PC-9 (cell line): Measurements from ENCODE around the gene SIM2. TPM values are rescaled to one million over a fixed set of nuclear protein-coding genes. Genes with fewer than 3 reads are reported as not detected.
A peak's percentile ranks its signal among the peaks of the same experiment; 100 is the strongest.

Source experiments
- BruUV-seq: library from RNA; stranded (reverse); fragments of 400-500 nt; replicated peaks from 2 replicates; lab custom pipeline; 2021; lab: Mats Ljungman, UMichigan
- CTCF ChIA-PET: fragments of 300-600 bp; sonication (Branson Sonifier 250); formaldehyde crosslinking; loops from one replicate; lab custom pipeline; 2022; ENCODE audit warnings: antibody characterized with exemption; lab: Charles Lee
- POLR2A ChIA-PET: fragments of 300-600 bp; sonication (Branson Sonifier 250); formaldehyde crosslinking; loops from one replicate; lab custom pipeline; 2022; ENCODE audit warnings: antibody characterized with exemption; ENCODE audit not compliant: unreplicated experiment; lab: Charles Lee
- DNase-seq, 2 experiments: peaks; one replicate each; pipeline versions ENCODE4 v3.0.0 to v3.0.0-alpha.2; 2015 to 2022; ENCODE audit warnings: mixed read lengths in 1 of 2
- H2AFZ ChIP-seq: fragments of 200-600 bp; sonication (generic); 2 replicates; pipeline ENCODE4 v1.8.1; 2017; ENCODE audit warnings: antibody characterized with exemption
- H3F3A ChIP-seq: fragments of 200-600 bp; sonication (generic); 2 replicates; pipeline ENCODE4 v1.8.1; 2017; ENCODE audit warnings: antibody characterized with exemption, mild to moderate bottlenecking, low read depth; ENCODE audit not compliant: insufficient read depth
- H3K27ac ChIP-seq: fragments of 200-600 bp; sonication (generic); 2 replicates; pipeline ENCODE4 v1.6.1; 2016; ENCODE audit warnings: mixed run types
- H3K27me3 ChIP-seq: fragments of 200-600 bp; sonication (generic); 2 replicates; pipeline ENCODE4 v1.6.1; 2016; ENCODE audit warnings: low read depth, mixed run types; ENCODE audit not compliant: insufficient read depth
- H3K36me3 ChIP-seq: fragments of 200-600 bp; sonication (generic); 2 replicates; pipeline ENCODE4 v1.6.1; 2016; ENCODE audit warnings: low read depth, mixed run types
- H3K4me1 ChIP-seq: fragments of 200-600 bp; sonication (generic); replicated peaks from 2 replicates; pipeline ENCODE4 v1.6.1; 2016; ENCODE audit warnings: mixed run types; ENCODE audit not compliant: insufficient read depth
- H3K4me2 ChIP-seq: fragments of 200-600 bp; sonication (generic); 2 replicates; pipeline ENCODE4 v1.6.1; 2017; ENCODE audit warnings: mixed run types
- H3K4me3 ChIP-seq: fragments of 200-600 bp; sonication (generic); 2 replicates; pipeline ENCODE4 v1.6.1; 2016; ENCODE audit warnings: mixed run types
- H3K79me2 ChIP-seq: fragments of 200-600 bp; sonication (generic); 2 replicates; pipeline ENCODE4 v1.6.1; 2017; ENCODE audit warnings: low read depth, mixed run types
- H3K9me2 ChIP-seq: fragments of 200-600 bp; sonication (generic); 2 replicates; pipeline ENCODE4 v1.8.1; 2017; ENCODE audit warnings: mild to moderate bottlenecking; ENCODE audit not compliant: insufficient read depth
- H3K9me3 ChIP-seq: fragments of 200-600 bp; sonication (generic); 2 replicates; pipeline ENCODE4 v1.8.1; 2016; ENCODE audit warnings: low read depth; ENCODE audit not compliant: insufficient read depth
- H4K20me1 ChIP-seq: fragments of 200-600 bp; sonication (generic); 2 replicates; pipeline ENCODE4 v1.8.1; 2017; ENCODE audit not compliant: insufficient read depth
- EZH2 ChIP-seq: fragments of 200-600 bp; sonication (generic); IDR thresholded peaks from 2 replicates; pipeline ENCODE4 v1.8.0; 2017; ENCODE audit warnings: antibody characterized with exemption, low read depth
- intact Hi-C: fragments of 100-400 bp; cut with micrococcal nuclease; formaldehyde crosslinking; loops from one replicate; pipeline ENCODE4 v1.10.0; 2022; ENCODE audit not compliant: unreplicated experiment
- total RNA-seq: library from RNA; stranded (reverse); gene quantifications from 2 replicates; pipeline ENCODE4 v1.2.3, GENCODE V29; 2021
- TF ChIP-seq, protein P1 (sequence below): fragments of 200-600 bp; sonication (generic); conservative IDR thresholded peaks from 2 replicates; pipeline ENCODE4 v1.6.1; 2017; ENCODE audit warnings: mixed run types, antibody characterized with exemption, mild to moderate bottlenecking, moderate library complexity

SIM2 gene
- total RNA-seq, 1 experiment from 2014 or later: 18.5 TPM

DNA sequence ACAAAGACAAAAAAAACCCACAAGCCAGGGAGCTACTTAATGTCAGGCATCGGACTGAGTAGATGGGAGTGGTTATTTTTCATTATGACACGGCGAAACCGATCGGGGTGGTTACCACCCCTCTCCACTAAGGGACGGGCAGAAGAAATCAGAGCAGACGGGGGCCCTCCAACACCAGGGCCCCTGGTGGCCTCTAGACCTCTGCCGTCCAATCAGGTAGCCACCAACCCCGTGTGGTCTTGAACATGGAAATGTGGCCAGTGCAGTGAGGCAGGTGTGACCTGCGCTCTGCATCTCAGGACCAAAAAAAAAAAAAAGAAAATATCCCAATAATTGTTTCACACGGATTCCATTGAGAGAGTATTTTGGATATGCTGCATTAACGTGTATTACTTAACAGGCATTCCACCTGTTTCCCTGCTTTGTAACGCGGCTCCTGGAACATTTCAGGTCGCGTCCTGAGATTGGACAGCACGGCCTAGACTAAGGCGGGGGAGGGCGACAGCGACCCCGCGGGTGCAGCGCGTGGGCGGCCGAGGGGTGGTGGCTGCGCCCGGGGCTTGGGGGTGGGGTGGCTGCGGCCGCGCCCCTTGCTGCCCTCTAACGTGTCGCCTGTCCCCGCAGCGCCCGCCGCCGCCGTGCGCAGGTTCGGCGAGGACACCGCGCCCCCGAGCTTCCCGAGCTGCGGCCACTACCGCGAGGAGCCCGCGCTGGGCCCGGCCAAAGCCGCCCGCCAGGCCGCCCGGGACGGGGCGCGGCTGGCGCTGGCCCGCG is 48.3 kb downstream of the SIM2 start:
- Histone ChIP-seq H3K9me3 (no peaks in the 10 kb centered on the region), H3K4me1 (no peaks in the 10 kb centered on the region), H3K27ac (no peak overlapping the region), H3K79me2 (no peaks in the 10 kb centered on the region), H3K9me2 (no peaks in the 10 kb centered on the region), H4K20me1 (no peaks in the 10 kb centered on the region), H3F3A (no peaks in the 10 kb centered on the region), H3K36me3 (no peaks in the 10 kb centered on the region), H3K27me3 (no peaks in the 10 kb centered on the region), H2AFZ (no peak overlapping the region), H3K4me2 (no peak overlapping the region), H3K4me3 (no peak overlapping the region)
- no peak for TF ChIP-seq EZH2
- TF ChIP-seq, protein P1, sequence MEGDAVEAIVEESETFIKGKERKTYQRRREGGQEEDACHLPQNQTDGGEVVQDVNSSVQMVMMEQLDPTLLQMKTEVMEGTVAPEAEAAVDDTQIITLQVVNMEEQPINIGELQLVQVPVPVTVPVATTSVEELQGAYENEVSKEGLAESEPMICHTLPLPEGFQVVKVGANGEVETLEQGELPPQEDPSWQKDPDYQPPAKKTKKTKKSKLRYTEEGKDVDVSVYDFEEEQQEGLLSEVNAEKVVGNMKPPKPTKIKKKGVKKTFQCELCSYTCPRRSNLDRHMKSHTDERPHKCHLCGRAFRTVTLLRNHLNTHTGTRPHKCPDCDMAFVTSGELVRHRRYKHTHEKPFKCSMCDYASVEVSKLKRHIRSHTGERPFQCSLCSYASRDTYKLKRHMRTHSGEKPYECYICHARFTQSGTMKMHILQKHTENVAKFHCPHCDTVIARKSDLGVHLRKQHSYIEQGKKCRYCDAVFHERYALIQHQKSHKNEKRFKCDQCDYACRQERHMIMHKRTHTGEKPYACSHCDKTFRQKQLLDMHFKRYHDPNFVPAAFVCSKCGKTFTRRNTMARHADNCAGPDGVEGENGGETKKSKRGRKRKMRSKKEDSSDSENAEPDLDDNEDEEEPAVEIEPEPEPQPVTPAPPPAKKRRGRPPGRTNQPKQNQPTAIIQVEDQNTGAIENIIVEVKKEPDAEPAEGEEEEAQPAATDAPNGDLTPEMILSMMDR: no peak
- BruUV-seq: no TSS peak
- ChIA-PET POLR2A (no interaction called here), CTCF (no interaction called here)
- intact Hi-C loops: loop anchor here (5.0 kb wide), 1 partner anchor 170 kb away; no protein-coding TSS in a partner anchor
- no peak for DNase-seq

DNA sequence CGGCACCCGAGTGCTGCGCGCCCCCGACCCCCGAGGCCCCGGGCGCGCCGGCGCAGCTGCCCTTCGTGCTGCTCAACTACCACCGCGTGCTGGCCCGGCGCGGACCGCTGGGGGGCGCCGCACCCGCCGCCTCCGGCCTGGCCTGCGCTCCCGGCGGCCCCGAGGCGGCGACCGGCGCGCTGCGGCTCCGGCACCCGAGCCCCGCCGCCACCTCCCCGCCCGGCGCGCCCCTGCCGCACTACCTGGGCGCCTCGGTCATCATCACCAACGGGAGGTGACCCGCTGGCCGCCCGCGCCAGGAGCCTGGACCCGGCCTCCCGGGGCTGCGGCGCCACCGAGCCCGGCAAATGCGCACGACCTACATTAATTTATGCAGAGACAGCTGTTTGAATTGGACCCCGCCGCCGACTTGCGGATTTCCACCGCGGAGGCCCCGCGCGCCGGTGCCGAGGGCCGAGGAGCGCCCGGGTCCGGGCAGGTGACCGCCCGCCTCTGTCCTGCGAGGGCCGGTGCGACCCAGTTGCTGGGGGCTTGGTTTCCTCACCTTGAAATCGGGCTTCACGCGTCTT is 49.0 kb downstream of the SIM2 start:
- intact Hi-C loops: loop anchor here (5.0 kb wide), 1 partner anchor 169 kb away; no protein-coding TSS in a partner anchor
- no peak overlapping the region for H3K4me2 ChIP-seq
- no peaks in the 10 kb centered on the region for H3K4me1 ChIP-seq
- no peak overlapping the region for H2AFZ ChIP-seq
- H3K36me3 ChIP-seq: no peaks in the 10 kb centered on the region
- H3F3A ChIP-seq: no peaks in the 10 kb centered on the region
- no peak for TF ChIP-seq EZH2
- TF ChIP-seq, protein P1: no peak
- no peak overlapping the region for H3K4me3 ChIP-seq
- H3K27ac ChIP-seq: no peak overlapping the region
- ChIA-PET CTCF (no interaction called here), POLR2A (no interaction called here)
- H3K79me2 ChIP-seq: no peaks in the 10 kb centered on the region
- no peaks in the 10 kb centered on the region for H3K9me3 ChIP-seq
- no peaks in the 10 kb centered on the region for H3K9me2 ChIP-seq
- H3K27me3 ChIP-seq: no peaks in the 10 kb centered on the region
- BruUV-seq: no TSS peak
- DNase-seq: peak in 1 of 2 experiments; percentile 41
- no peaks in the 10 kb centered on the region for H4K20me1 ChIP-seq

DNA sequence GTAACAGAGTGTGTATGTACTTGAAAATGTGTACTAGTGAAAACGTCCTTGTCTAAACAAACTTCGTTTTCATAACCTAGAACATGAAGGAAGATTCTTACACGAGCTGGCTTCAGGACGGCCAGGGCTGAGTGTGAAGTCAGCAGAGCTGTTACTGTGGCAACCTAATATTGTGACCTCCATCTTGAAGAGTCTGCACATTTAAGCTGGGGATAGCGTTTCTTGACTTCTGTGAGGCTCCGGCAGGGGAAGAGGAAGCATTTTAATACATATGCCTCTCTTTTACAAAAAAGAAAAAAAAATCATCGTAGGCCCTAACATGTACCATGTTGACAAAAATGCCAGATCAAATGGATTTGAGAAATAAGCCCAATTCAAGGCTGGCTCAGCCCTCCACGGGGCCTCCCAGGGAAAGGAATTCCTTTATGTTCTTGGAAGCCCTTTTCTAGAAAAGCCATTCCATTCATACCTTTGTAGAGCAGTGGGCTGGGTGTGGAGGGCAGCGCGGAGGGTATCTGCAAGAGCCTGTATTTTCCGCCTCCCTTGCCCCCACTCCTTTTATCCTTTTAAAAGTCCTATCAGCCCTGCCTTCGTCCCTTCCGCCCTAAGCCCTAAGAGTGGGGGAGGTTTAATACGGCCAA is 51.1 kb downstream of the SIM2 start:
- Histone ChIP-seq H3K4me3 (no peak overlapping the region), H3K27me3 (no peaks in the 10 kb centered on the region), H3F3A (0 out of 2 replicates have a peak, but pooled peaks cover 9% of the 10 kb centered on the region), H3K9me3 (no peaks in the 10 kb centered on the region), H3K79me2 (no peaks in the 10 kb centered on the region), H3K27ac (no peak overlapping the region), H3K36me3 (no peaks in the 10 kb centered on the region), H3K9me2 (no peaks in the 10 kb centered on the region), H3K4me1 (no peaks in the 10 kb centered on the region), H4K20me1 (no peaks in the 10 kb centered on the region), H2AFZ (no peak overlapping the region), H3K4me2 (no peak overlapping the region)
- no TSS peak for BruUV-seq
- ChIA-PET CTCF (no interaction called here), POLR2A (no interaction called here)
- TF ChIP-seq EZH2: no peak
- TF ChIP-seq, protein P1: no peak
- no peak for DNase-seq
- intact Hi-C loops: loop anchor here (5.0 kb wide), 1 partner anchor 167 kb away; no protein-coding TSS in a partner anchor
